Epithelial cell of proximal tubule (primary cell): ENCODE measurements around the gene DCST1. TPM values are rescaled to one million over a fixed set of nuclear protein-coding genes. Genes with fewer than 3 reads are reported as not detected.

Experiments used
- DNase-seq: peaks from one replicate; pipeline ENCODE4 v3.0.0-alpha.2; 2011; ENCODE audit warnings: low read depth
- H3K4me3 ChIP-seq: 2 replicates; pipeline ENCODE4 v1.5.1; 2011; ENCODE audit warnings: low read depth, mild to moderate bottlenecking, low read length
- total RNA-seq: library from RNA; depleted of rRNA; stranded (reverse); fragments of >200 nt; gene quantifications from 2 replicates; pipeline ENCODE4 v1.2.3, GENCODE V29; 2015
- TF ChIP-seq, protein P1 (sequence below): conservative IDR thresholded peaks from 2 replicates; pipeline ENCODE4 v1.5.1; 2012; ENCODE audit warnings: low read depth, mild to moderate bottlenecking, low read length

DCST1 gene
- total RNA-seq, 1 donor from 2014 or later: not detected

DNA sequence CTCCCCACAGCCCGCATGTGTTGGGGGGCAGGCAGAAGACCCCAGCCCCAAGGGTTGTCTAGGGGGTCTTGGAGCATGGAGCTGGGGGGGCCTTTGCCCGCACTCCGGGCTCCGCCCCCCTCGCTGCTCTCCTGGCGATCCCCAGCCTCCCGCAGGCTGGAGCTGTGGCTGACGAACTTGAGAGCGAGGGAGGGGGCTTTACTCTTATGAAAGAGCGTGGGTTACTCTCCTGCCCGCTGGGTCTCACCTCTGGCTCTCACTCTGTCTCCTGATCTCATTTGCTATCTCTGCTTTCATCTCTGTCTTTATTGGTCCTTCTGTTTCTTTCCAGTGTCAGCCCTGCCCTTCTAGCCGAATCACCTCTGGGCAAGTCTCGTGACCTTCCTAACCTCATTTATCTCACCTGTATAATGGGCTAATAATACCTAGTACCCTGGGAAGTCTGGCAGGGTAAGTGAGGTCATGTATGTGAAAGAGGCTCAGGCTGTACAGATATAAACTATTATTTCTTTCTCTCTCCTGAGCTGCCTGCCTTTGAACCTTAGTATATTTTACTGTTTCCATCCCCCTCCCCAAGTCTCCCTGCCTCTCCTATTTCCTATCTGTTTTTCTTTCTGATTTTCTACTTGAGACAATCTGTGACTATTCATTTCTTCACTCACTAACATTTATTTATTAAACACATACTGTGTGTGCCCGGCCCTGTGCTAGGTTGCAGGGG lies 30.6 kb downstream of the DCST1 start:
- H3K4me3 ChIP-seq: peak overlapping the region; percentile 93
- no peak for DNase-seq
- TF ChIP-seq, protein P1, sequence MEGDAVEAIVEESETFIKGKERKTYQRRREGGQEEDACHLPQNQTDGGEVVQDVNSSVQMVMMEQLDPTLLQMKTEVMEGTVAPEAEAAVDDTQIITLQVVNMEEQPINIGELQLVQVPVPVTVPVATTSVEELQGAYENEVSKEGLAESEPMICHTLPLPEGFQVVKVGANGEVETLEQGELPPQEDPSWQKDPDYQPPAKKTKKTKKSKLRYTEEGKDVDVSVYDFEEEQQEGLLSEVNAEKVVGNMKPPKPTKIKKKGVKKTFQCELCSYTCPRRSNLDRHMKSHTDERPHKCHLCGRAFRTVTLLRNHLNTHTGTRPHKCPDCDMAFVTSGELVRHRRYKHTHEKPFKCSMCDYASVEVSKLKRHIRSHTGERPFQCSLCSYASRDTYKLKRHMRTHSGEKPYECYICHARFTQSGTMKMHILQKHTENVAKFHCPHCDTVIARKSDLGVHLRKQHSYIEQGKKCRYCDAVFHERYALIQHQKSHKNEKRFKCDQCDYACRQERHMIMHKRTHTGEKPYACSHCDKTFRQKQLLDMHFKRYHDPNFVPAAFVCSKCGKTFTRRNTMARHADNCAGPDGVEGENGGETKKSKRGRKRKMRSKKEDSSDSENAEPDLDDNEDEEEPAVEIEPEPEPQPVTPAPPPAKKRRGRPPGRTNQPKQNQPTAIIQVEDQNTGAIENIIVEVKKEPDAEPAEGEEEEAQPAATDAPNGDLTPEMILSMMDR: no peak

DNA sequence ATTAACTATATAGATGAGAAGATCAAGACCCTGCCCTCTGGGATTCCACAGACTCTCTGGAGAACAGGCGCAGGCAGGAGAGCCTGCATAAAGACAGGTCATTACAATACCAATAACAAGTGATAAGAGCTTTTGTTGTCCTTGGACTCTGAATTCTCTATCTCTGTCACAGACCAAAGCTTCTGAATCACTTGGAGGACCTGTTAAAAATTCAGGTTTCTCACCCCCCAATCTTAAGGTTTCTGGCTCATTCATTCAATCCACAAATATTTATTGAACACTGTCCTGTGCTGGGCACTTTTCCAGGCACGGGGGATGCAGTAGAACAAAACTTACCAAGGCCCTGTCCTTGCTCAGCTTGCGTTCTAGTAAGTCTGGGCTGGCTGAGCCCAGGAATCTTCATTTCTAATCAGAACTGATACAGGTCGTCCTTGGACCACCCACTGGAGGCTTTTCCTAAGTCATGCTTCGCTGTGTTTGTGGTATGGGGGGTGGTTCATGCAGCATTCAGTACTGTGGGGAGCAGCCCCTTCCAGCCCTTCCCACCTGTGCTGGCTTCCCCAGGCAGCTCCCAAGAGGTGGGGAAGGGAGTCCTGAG lies 31.3 kb downstream of the DCST1 start:
- TF ChIP-seq, protein P1: no peak
- no peak overlapping the region for H3K4me3 ChIP-seq
- no peak for DNase-seq

DNA sequence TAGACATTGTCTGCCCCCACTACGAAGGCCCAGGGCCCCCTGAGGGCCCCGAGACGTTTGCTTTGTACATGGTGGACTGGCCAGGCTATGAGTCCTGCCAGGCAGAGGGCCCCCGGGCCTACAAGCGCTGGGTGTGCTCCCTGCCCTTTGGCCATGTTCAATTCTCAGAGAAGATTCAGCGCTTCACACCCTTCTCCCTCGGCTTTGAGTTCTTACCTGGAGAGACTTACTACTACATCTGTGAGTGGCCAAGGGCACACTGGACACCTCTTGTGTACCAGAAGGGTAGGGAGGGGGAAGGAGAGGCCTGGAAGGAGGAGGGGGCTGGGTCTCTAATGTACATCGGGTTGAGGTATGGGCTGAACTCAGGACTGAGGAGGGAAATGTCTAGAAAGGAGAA lies 33.2 kb downstream of the DCST1 start:
- no peak overlapping the region for H3K4me3 ChIP-seq
- DNase-seq: no peak
- TF ChIP-seq, protein P1: no peak

DNA sequence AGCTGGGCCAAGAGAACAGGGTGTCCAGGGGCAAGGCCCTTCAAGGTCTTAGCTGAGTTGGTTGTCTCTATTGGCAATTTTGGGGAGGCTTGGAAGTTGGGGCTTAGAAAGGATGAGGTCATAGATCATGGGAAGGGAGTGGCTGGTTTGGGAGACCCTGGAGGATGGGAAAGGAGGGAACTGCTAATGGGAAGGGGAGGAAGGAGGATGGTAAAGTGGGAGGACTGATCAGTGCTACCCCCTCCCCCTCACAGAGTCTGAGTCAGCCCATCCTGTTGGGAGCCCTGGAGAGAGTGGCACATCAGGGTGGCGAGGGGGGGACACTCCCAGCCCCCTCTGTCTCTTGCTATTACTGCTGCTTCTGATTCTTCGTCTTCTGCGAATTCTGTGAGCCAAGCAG lies 35.0 kb downstream of the DCST1 start:
- H3K4me3 ChIP-seq: no peak overlapping the region
- no peak for DNase-seq
- TF ChIP-seq, protein P1: no peak

DNA sequence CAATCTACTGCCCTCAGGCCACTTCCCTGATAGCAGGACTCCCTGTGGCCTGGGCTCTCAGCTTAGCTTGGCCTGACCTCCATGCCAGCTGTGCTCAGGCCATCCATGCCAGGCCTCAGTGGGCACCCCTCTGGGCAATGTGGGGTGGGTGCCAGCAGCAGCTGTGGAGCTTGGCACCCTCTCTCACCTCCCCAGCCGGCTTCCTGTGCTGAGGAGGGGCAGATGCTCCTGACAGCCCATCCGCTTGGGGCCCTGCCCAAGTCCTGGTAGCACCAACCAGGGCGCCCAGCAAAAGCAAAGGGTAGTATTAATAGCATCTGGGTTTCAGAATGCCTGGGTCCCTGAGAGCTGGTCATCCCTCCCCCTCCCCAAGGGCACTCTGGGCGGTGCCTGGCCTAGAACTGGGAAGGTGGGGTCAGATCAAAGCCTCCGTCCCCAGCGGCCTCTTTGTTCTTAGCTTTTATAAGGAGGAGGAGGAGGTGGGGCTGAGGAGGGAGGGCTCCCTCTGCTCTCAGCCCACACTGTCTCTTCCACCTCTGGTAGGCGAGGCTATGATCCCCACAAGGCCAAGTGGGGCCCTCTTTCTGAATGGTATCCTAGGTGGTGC lies 36.0 kb downstream of the DCST1 start:
- TF ChIP-seq, protein P1: no peak
- DNase-seq: no peak
- no peak overlapping the region for H3K4me3 ChIP-seq

DNA sequence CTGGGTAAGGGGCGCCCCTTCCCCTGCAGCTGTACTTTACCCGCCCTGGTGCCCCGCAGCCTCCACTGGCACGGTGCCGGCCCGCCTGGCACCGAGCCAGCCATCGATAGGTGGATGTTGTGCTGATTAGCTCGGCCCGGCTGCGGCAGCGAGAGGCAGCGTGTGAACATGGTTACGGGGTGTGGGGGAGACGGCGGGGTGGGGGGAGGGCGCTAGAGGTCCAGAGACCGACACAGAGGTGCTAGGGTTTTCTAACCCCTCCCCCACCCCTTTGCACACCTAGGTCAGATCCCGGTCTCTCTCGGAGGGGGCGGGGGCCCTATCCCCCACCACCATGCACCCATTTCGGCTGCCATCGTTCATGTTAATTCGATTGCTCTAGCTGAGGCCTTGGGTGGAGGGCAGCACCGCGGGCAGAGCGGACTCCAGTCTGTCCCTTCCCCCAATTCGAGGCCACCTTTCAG lies 36.6 kb downstream of the DCST1 start:
- DNase-seq: no peak
- TF ChIP-seq, protein P1: no peak
- peak overlapping the region; percentile 53 for H3K4me3 ChIP-seq
